K562 (cell line): Measurements from ENCODE around the gene PET100. TPM values are rescaled to one million over a fixed set of nuclear protein-coding genes. Genes with fewer than 3 reads are reported as not detected.

ENCODE experiments used
- ATAC-seq: fragments of 200-7000 bp; cut with Tn5 transposase; 3 replicates; pipeline ENCODE4 v1.9.1; 2020; ENCODE audit warnings: moderate library complexity
- BruUV-seq: library from RNA; stranded (reverse); fragments of 400-500 nt; replicated peaks from 2 replicates; lab custom pipeline; 2021; lab: Mats Ljungman, UMichigan
- CTCF ChIA-PET: fragments of 300-600 bp; formaldehyde crosslinking; extraction: SDS; loops from one replicate; lab custom pipeline; 2021; ENCODE audit warnings: low intra/inter-chr PET ratio; lab: Yijun Ruan, JAX
- POLR2A ChIA-PET: fragments of 300-600, 350-650 bp; sonication (Branson Sonifier 250); formaldehyde crosslinking; extraction: SDS; loops from one replicate; lab custom pipeline; 2021; ENCODE audit warnings: antibody characterized with exemption, inconsistent platforms; lab: Yijun Ruan, JAX
- DNase-seq, 4 experiments: peaks; one replicate each; pipeline versions ENCODE4 v3.0.0 to v3.0.0-alpha.2; 2011 to 2018; ENCODE audit warnings: low spot score in 3 of 4, mixed read lengths in 3 of 4; ENCODE audit errors: extremely low read depth in 1 of 4
- FAIRE-seq: peaks from 2 replicates; lab custom pipeline; 2011; peaks lifted over from hg19 to GRCh38; lab: Jason Lieb, UNC
- H2AFZ ChIP-seq: 2 replicates; pipeline ENCODE4 v1.6.0; 2011; ENCODE audit warnings: low read depth, low read length, control low read depth, inconsistent platforms
- H3K27ac ChIP-seq: fragments of 200-600 bp; 3 replicates; pipeline ENCODE4 v1.8.0; 2011; ENCODE audit warnings: low read depth, mild to moderate bottlenecking, control low read depth, inconsistent platforms, low read length, moderate library complexity, mixed read lengths; ENCODE audit errors: extremely low read depth
- H3K27me3 ChIP-seq, 2 experiments: fragments of 300-600 bp in 1 of 2; 2 replicates in 1 of 2; 3 replicates in 1 of 2; pipeline versions ENCODE4 v1.6.0 to v1.8.0; 2011; ENCODE audit warnings: inconsistent platforms in 2 of 2, low read length in 2 of 2, mild to moderate bottlenecking in 1 of 2, mixed read lengths in 1 of 2, moderate library complexity in 1 of 2; ENCODE audit not compliant: control insufficient read depth in 2 of 2, insufficient read depth in 2 of 2
- H3K36me3 ChIP-seq: fragments of 300-600 bp; 3 replicates; pipeline ENCODE4 v1.8.0; 2011; ENCODE audit warnings: mild to moderate bottlenecking, low read length, inconsistent platforms; ENCODE audit not compliant: control insufficient read depth, insufficient read depth
- H3K4me1 ChIP-seq, 2 experiments: fragments of 200-600 bp in 1 of 2; replicated peaks in 1 of 2; 2 replicates in 1 of 2; 3 replicates in 1 of 2; pipeline versions ENCODE4 v1.5.1 to v1.8.0; 2011; ENCODE audit warnings: inconsistent platforms in 2 of 2, low read length in 2 of 2, mild to moderate bottlenecking in 1 of 2, mixed read lengths in 1 of 2, moderate library complexity in 1 of 2; ENCODE audit not compliant: control insufficient read depth in 2 of 2, insufficient read depth in 2 of 2
- H3K4me2 ChIP-seq: 2 replicates; pipeline ENCODE4 v1.6.1; 2011; ENCODE audit warnings: low read length, control low read depth, inconsistent platforms, mixed read lengths; ENCODE audit not compliant: insufficient read depth
- H3K4me3 ChIP-seq: fragments of 200-600 bp; sonication (generic), shearing (Covaris generic); 2 replicates; pipeline ENCODE4 v1.5.1; 2016; ENCODE audit warnings: control low read depth, inconsistent platforms
- H3K79me2 ChIP-seq: fragments of 200-600 bp; 3 replicates; pipeline ENCODE4 v1.8.0; 2011; ENCODE audit warnings: low read length, inconsistent platforms; ENCODE audit not compliant: control insufficient read depth, insufficient read depth
- H3K9ac ChIP-seq, 2 experiments: 2 replicates each; pipeline versions ENCODE4 v1.6.0 to v1.6.1; 2011; ENCODE audit warnings: low read depth in 2 of 2, low read length in 2 of 2, control low read depth in 1 of 2, inconsistent platforms in 1 of 2, mild to moderate bottlenecking in 1 of 2, mixed read lengths in 1 of 2; ENCODE audit not compliant: insufficient read depth in 1 of 2
- H3K9me1 ChIP-seq: one replicate; pipeline ENCODE4 v1.6.0; 2011; ENCODE audit warnings: inconsistent platforms, mild to moderate bottlenecking, low read length, moderate library complexity; ENCODE audit not compliant: control insufficient read depth, insufficient read depth
- H3K9me3 ChIP-seq: replicated peaks from 2 replicates; pipeline ENCODE4 v1.5.1; 2011; ENCODE audit warnings: low read depth, low read length, inconsistent platforms; ENCODE audit not compliant: control insufficient read depth, insufficient read depth
- H4K20me1 ChIP-seq: replicated peaks from 2 replicates; pipeline ENCODE4 v1.6.1; 2011; ENCODE audit warnings: low read length, inconsistent platforms, mixed read lengths; ENCODE audit not compliant: control insufficient read depth, insufficient read depth
- EHMT2 ChIP-seq: fragments of 450-650 bp; IDR thresholded peaks from 2 replicates; pipeline ENCODE4 v1.6.1; 2018; ENCODE audit warnings: antibody characterized with exemption
- FOSL1 ChIP-seq: fragments of 200-800 bp; sonication (Bioruptor generic); conservative IDR thresholded peaks from 2 replicates; pipeline ENCODE4 v1.6.1; 2016; ENCODE audit warnings: missing genetic modification characterization, missing compliant biosample characterization
- HLTF ChIP-seq: fragments of 450-650 bp; IDR thresholded peaks from 2 replicates; pipeline ENCODE4 v1.6.1; 2016
- KAT8 ChIP-seq: fragments of 450-650 bp; IDR thresholded peaks from 2 replicates; pipeline ENCODE4 v1.6.1; 2016; ENCODE audit warnings: low read depth, mild to moderate bottlenecking
- LARP7 ChIP-seq: fragments of 450-650 bp; IDR thresholded peaks from 2 replicates; pipeline ENCODE4 v1.6.1; 2016
- MBD2 ChIP-seq: sonication (generic); IDR thresholded peaks from 2 replicates; pipeline ENCODE4 v1.6.1; 2016; ENCODE audit warnings: low read depth, borderline replicate concordance
- MTA3 ChIP-seq: fragments of 450-650 bp; formaldehyde crosslinking; IDR thresholded peaks from 2 replicates; pipeline ENCODE4 v1.6.1; 2017; ENCODE audit warnings: mild to moderate bottlenecking, borderline replicate concordance
- NFE2L1 ChIP-seq: fragments of 450-650 bp; IDR thresholded peaks from 2 replicates; pipeline ENCODE4 v1.6.1; 2016; ENCODE audit warnings: missing genetic modification characterization, low read depth, mild to moderate bottlenecking, missing compliant biosample characterization, moderate library complexity, borderline replicate concordance
- POLR2B ChIP-seq: fragments of 450-650 bp; IDR thresholded peaks from 2 replicates; pipeline ENCODE4 v1.6.1; 2018; ENCODE audit warnings: low read depth; ENCODE audit not compliant: partially characterized antibody
- SP2 ChIP-seq: IDR thresholded peaks from 2 replicates; pipeline ENCODE4 v1.6.1; 2011; ENCODE audit warnings: mild to moderate bottlenecking, low read depth, low read length, moderate library complexity; ENCODE audit not compliant: poor library complexity, severe bottlenecking; ENCODE audit errors: extremely low read depth
- SPI1 ChIP-seq: IDR thresholded peaks from 2 replicates; pipeline ENCODE4 v1.6.1; 2011; ENCODE audit warnings: low read depth, low read length, control low read depth, borderline replicate concordance
- TCFL5 ChIP-seq: fragments of 250-450 bp; sonication (Bioruptor Pico); conservative IDR thresholded peaks from 2 replicates; pipeline ENCODE4 v1.6.1; 2021; ENCODE audit warnings: mild to moderate bottlenecking, moderate library complexity, matching md5 sums
- ZC3H8 ChIP-seq: fragments of 450-650 bp; IDR thresholded peaks from 2 replicates; pipeline ENCODE4 v1.6.1; 2017
- ZNF696 ChIP-seq: fragments of 250-450 bp; sonication (Bioruptor Pico); conservative IDR thresholded peaks from 2 replicates; pipeline ENCODE4 v1.4.0; 2020; ENCODE audit warnings: mild to moderate bottlenecking, moderate library complexity
- WGBS: fragments of 100-300 bp; shearing (Covaris generic); methylation state at CpG from one replicate; pipeline ENCODE4 v1.1.6; 2016; ENCODE audit warnings: low coverage, mixed read lengths; ENCODE audit not compliant: insufficient coverage; ENCODE audit errors: missing lambda C conversion rate; 5-methylcytosine and 5-hydroxymethylcytosine counted together
- in situ Hi-C: fragments of 300-500 bp; cut with MboI; formaldehyde crosslinking; loops from 4 replicates; pipeline ENCODE4 v1.15.0; 2018; ENCODE audit warnings: inconsistent platforms, mixed read lengths
- intact Hi-C: fragments of 100-400 bp; cut with micrococcal nuclease; formaldehyde crosslinking; loops from 2 replicates; pipeline ENCODE4 v1.14.2; 2022
- polyA plus RNA-seq, 8 experiments: library from polyadenylated mRNA; depleted of rRNA in 4 of 8; stranded (reverse) in 5 of 8; unstranded in 3 of 8; fragments of >200 nt; fragmentation: Nextera tagmentation in 2 of 8; fragmentation: Illumina TruSeq in 1 of 8; extraction: Ambion mirVana in 2 of 8; extraction: Trizol in 1 of 8; gene quantifications; 2 replicates each; pipeline versions ENCODE4 v1.2.1 to v1.2.3, GENCODE V29; 2011 to 2014; ENCODE audit warnings: inconsistent platforms in 1 of 8, missing spikeins in 1 of 8
- total RNA-seq, 7 experiments: library from RNA; depleted of rRNA in 6 of 7; stranded (reverse); fragments of >200 nt in 6 of 7; fragmentation: Illumina TruSeq in 2 of 7; extraction: Trizol in 2 of 7; gene quantifications; 2 replicates each; pipeline versions ENCODE4 v1.2.1 to v1.2.3, GENCODE V29; 2011 to 2021; ENCODE audit warnings: low replicate concordance in 1 of 7
- TF ChIP-seq, protein P1 (sequence below): fragments of 200-800 bp; sonication (Bioruptor generic); IDR thresholded peaks from 2 replicates; pipeline ENCODE4 v1.6.1; 2017; ENCODE audit warnings: missing genetic modification characterization, missing compliant biosample characterization
- TF ChIP-seq, protein P2 (sequence below): fragments of 200-400 bp; formaldehyde crosslinking; IDR thresholded peaks from 2 replicates; pipeline ENCODE4 v1.6.1; 2017; ENCODE audit warnings: mild to moderate bottlenecking, low read depth, low read length, moderate library complexity

Gene PET100
- total and polyA plus RNA-seq, 9 of the 15 experiments (the other 6 are each of a cell fraction or from before 2014, with no cell fraction given): 62.3 to 351 (median 98.3) TPM

DNA sequence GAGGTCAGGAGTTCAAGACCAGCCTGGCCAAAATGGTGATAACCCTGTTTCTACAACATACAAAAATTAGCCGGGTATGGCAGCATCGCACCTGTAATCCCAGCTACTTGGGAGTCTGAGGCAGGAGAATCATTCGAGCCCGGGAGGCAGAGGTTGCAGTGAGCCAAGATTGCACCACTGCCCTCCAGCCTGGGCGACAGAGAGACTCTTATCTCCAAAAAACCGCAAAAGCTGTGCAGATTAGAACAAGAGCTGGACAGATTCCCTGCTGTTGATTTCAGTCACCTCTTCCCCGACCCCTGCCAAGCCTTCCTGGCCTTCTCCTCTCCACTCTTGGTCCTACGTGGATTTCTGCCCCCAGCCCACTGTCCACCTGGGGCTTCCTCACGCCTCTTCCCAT lies 25.7 kb upstream of the PET100 start (continued):
- TF ChIP-seq, protein P1, sequence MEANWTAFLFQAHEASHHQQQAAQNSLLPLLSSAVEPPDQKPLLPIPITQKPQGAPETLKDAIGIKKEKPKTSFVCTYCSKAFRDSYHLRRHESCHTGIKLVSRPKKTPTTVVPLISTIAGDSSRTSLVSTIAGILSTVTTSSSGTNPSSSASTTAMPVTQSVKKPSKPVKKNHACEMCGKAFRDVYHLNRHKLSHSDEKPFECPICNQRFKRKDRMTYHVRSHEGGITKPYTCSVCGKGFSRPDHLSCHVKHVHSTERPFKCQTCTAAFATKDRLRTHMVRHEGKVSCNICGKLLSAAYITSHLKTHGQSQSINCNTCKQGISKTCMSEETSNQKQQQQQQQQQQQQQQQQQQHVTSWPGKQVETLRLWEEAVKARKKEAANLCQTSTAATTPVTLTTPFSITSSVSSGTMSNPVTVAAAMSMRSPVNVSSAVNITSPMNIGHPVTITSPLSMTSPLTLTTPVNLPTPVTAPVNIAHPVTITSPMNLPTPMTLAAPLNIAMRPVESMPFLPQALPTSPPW: no peak

GRCh38 chr19:7605490-7606222 lies 23.9 kb upstream of the PET100 start:
- ATAC-seq (peak; percentile 96), FAIRE-seq (peak; percentile 100), DNase-seq (peak; percentile 94 to 98 (median 96))
- H3K36me3 ChIP-seq: no peaks in the 10 kb centered on the region
- no peaks in the 10 kb centered on the region for H3K9me3 ChIP-seq
- ChIA-PET CTCF (no interaction called here), POLR2A (interaction anchor here (0.6 to 1.2 kb wide), 10 partner anchors 10 to 1233 kb away, joined by 3 to 7 read pairs (median 4); partner anchors contain the start of genes ALKBH7, CAMSAP3, PET100 and STXBP2)
- in situ Hi-C loops: no loop called here
- intact Hi-C loops: no loop called here
- H4K20me1 ChIP-seq: peaks cover 9% of the 10 kb centered on the region; the same call in 1 of the 2 replicates
- peak overlapping the region; percentile 37; the same call in 2 of the 3 replicates for H3K27ac ChIP-seq
- H3K27me3 ChIP-seq: peaks cover 6 to 10% of the 10 kb centered on the region in 2 experiments; a peak in 3 of 5 replicates
- WGBS: 2% methylated on average over 9 of the region's 14 CpGs
- peak overlapping the region; percentile 99 for H2AFZ ChIP-seq
- H3K4me1 ChIP-seq: peaks cover 2 to 38% of the 10 kb centered on the region in 2 experiments; a peak in 4 of 5 replicates
- no peaks in the 10 kb centered on the region for H3K9me1 ChIP-seq
- BruUV-seq: no TSS peak
- H3K9ac ChIP-seq: peak overlapping the region in 1 of 2 experiments; percentile 80; a peak in 2 of 4 replicates
- H3K4me3 ChIP-seq: peak overlapping the region; percentile 35
- peak overlapping the region; percentile 79 for H3K4me2 ChIP-seq
- no peaks in the 10 kb centered on the region for H3K79me2 ChIP-seq
- TF ChIP-seq, protein P2, sequence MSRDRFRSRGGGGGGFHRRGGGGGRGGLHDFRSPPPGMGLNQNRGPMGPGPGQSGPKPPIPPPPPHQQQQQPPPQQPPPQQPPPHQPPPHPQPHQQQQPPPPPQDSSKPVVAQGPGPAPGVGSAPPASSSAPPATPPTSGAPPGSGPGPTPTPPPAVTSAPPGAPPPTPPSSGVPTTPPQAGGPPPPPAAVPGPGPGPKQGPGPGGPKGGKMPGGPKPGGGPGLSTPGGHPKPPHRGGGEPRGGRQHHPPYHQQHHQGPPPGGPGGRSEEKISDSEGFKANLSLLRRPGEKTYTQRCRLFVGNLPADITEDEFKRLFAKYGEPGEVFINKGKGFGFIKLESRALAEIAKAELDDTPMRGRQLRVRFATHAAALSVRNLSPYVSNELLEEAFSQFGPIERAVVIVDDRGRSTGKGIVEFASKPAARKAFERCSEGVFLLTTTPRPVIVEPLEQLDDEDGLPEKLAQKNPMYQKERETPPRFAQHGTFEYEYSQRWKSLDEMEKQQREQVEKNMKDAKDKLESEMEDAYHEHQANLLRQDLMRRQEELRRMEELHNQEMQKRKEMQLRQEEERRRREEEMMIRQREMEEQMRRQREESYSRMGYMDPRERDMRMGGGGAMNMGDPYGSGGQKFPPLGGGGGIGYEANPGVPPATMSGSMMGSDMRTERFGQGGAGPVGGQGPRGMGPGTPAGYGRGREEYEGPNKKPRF: no peak
- TF ChIP-seq ZC3H8 (no peak), SPI1 (peak; percentile 72), POLR2B (no peak), HLTF (no peak), ZNF696 (CRISPR knock-in tag) (no peak), LARP7 (no peak), MTA3 (no peak; the same call in 1 of the 2 replicates), SP2 (peak; percentile 2), KAT8 (no peak), EHMT2 (no peak), NFE2L1 (tag) (no peak), FOSL1 (no peak), MBD2 (0 out of 2 replicates have a peak, but pooled peaks have one; percentile 10), TCFL5 (CRISPR knock-in tag) (no peak)
